GM10248 (cell line): Measurements from ENCODE around the gene UGT1A4.
"Not testable (repeated sequence)": the region's sequence is repeated elsewhere in the genome, so short reads cannot be mapped to it uniquely, and the experiment has no call there.

Source experiments
- CTCF ChIA-PET: fragments of 300-600 bp; sonication (Branson Sonifier 250); formaldehyde crosslinking; extraction: SDS; loops from one replicate; lab custom pipeline; 2021; ENCODE audit warnings: antibody characterized with exemption; lab: Yijun Ruan, JAX
- POLR2A ChIA-PET: fragments of 350-650 bp; sonication (Branson Sonifier 250); formaldehyde crosslinking; extraction: SDS; loops from one replicate; lab custom pipeline; 2020; ENCODE audit warnings: antibody characterized with exemption; lab: Yijun Ruan, JAX
- DNase-seq: peaks from one replicate; pipeline ENCODE4 v3.0.0; 2012; ENCODE audit errors: extremely low spot score
- CTCF ChIP-seq: IDR thresholded peaks from 2 replicates; pipeline ENCODE4 v1.5.1; 2012; ENCODE audit warnings: mild to moderate bottlenecking, low read depth; ENCODE audit errors: extremely low read depth, missing control alignments, control extremely low read depth

UGT1A4 gene

DNA sequence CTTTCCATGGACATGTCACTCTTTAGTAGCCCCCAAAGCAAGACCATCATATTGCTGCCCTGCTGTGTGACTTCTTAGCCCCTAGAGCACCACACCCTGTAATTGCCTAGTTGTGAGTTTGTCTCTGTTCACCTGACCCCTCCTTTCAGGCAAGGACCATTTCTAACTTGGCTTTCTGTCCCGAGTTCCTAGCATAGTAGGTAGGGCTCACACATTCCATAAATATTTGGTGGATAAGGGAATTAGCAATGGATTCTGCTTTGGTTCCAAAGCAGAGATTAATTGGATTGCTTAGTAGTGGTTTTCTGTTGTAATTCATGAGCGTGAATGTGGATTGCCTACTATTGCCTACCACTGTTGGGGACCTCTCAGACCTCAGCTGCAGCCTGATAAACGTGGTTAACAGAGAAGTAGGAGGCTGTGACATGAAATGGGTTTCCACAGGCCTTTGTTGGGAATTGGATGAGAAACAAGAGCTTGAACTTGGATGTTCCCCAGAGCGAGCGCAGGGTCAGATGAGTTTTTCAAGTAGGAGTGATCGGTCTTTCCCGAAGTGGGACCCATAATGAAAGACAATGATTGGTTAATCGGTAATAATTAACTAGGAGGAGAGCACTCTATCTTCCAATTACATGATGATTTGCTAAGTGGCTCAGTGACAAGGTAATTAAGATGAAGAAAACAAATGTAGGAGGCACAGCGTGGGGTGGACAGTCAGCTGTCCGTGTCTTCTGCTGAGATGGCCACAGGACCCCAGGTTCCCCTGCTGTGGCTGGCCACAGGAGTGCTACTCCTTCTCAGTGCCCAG is 28.1 kb downstream of the UGT1A4 start:
- CTCF ChIA-PET = interaction anchor here (1.3 kb wide), 1 partner anchor 35 kb away, joined by 3 read pairs; no protein-coding TSS in a partner anchor
- TF ChIP-seq CTCF = no peak
- POLR2A ChIA-PET = no interaction called here
- DNase-seq = no peak

GRCh38 chr2:233747283-233747544 is 28.7 kb downstream of the UGT1A4 start:
- ChIA-PET CTCF (no interaction called here), POLR2A (no interaction called here)
- TF ChIP-seq CTCF = no peak
- DNase-seq = no peak

GRCh38 chr2:233750689-233751088 is 32.2 kb downstream of the UGT1A4 start:
- CTCF ChIA-PET, POLR2A ChIA-PET, DNase-seq: not testable (repeated sequence)

- CTCF ChIA-PET, DNase-seq, POLR2A ChIA-PET: not testable (repeated sequence)
These were observed 32.9 kb downstream of the UGT1A4 start for GRCh38 chr2:233751212-233752009.

DNA sequence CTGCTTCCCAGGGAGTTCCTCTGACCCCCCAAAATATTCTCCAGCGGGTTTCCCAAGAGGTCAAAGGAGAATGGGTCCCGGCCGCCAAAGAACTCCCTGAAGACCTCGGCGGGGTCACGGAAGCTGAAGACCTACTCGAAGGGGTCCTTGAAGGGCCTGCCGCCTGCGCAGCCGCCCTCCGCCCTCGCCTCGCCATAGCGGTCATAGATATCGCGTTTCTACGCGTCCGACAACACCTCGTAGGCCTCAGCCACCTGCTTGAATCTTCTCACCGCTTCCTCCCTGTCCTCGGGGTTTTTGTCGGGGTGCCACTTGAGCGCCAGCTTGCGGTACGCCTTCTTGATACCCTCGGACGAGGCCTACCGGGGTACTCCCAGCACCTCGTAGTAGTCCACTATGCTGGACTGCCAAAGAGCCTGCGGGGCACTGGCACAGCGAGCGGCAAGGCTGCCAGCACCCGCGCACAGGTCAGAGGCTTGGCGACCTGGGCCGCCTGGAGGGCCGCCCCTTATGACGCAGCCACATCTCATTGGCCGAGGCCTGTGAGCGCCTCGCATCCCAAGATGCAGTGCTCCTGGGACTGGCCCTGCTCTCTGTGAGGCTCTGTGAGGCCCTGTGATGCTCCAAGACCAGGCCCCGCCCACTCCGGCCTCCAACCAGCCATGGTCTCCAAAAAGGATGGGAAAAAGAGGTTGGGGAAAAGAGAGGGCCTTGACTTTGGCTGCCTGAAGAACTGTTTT is 36.5 kb downstream of the UGT1A4 start:
- no peak for TF ChIP-seq CTCF
- CTCF ChIA-PET = no interaction called here
- POLR2A ChIA-PET = no interaction called here
- DNase-seq = no peak

DNA sequence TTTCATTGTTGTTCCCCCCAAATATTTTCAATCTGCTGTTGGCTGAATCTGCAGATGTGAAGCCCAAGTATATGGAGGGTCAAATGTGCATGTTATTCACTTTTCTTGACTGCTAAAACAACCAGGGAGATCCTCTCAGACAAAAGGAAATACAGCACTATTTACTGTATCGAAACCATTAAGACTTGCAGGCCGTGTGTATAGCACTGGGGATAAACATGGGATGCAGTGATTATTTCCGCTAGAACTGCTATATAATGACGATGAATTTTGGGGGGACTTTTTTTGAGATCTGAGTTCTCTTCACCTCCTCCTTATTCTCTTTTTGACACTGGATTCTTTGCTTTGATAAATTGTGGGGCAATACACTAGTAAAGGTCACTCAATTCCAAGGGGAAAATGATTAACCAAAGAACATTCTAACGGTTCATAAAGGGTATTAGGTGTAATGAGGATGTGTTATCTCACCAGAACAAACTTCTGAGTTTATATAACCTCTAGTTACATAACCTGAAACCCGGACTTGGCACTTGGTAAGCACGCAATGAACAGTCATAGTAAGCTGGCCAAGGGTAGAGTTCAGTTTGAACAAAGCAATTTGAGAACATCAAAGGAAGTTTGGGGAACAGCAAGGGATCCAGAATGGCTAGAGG is 38.0 kb downstream of the UGT1A4 start:
- no peak for TF ChIP-seq CTCF
- CTCF ChIA-PET = no interaction called here
- POLR2A ChIA-PET = no interaction called here
- no peak for DNase-seq

- DNase-seq = no peak
- POLR2A ChIA-PET = no interaction called here
- CTCF ChIA-PET = no interaction called here
- TF ChIP-seq CTCF = no peak
These were observed 39.6 kb downstream of the UGT1A4 start for GRCh38 chr2:233758141-233758540.
